Islet of Langerhans (tissue), 1 donor: ENCODE data around the gene PRKCZ.

Source experiments
- FAIRE-seq: peaks from one replicate; lab custom pipeline; 2011; peaks lifted over from hg19 to GRCh38; lab: Jason Lieb, UNC

The PRKCZ gene

GRCh38 chr1:2025491-2025981 lies 24.7 kb upstream of the PRKCZ start:
- FAIRE-seq = no peak

- no peak for FAIRE-seq
These were observed 22.1 kb upstream of the PRKCZ start for GRCh38 chr1:2027961-2028583.

GRCh38 chr1:2028870-2029560 lies 21.2 kb upstream of the PRKCZ start:
- FAIRE-seq = no peak

GRCh38 chr1:2029561-2029960 lies 20.6 kb upstream of the PRKCZ start:
- FAIRE-seq = no peak

- no peak for FAIRE-seq
These were observed 19.9 kb upstream of the PRKCZ start for GRCh38 chr1:2030076-2030871.

- FAIRE-seq = no peak
These were observed 18.4 kb upstream of the PRKCZ start for GRCh38 chr1:2031546-2032540.

- FAIRE-seq = no peak
These were observed 17.5 kb upstream of the PRKCZ start for GRCh38 chr1:2032737-2033136.

- FAIRE-seq = no peak
These were observed 17.0 kb upstream of the PRKCZ start for GRCh38 chr1:2033165-2033564.

GRCh38 chr1:2036287-2036686 lies 13.9 kb upstream of the PRKCZ start:
- no peak for FAIRE-seq

- FAIRE-seq = no peak
These were observed 12.8 kb upstream of the PRKCZ start for GRCh38 chr1:2037314-2037979.

- FAIRE-seq = no peak
These were observed 12.0 kb upstream of the PRKCZ start for GRCh38 chr1:2038229-2038628.

GRCh38 chr1:2039251-2039650 lies 11.0 kb upstream of the PRKCZ start:
- FAIRE-seq = no peak

GRCh38 chr1:2041305-2041704 lies 8.9 kb upstream of the PRKCZ start:
- no peak for FAIRE-seq

GRCh38 chr1:2041887-2042286 lies 8.3 kb upstream of the PRKCZ start:
- FAIRE-seq = no peak

- FAIRE-seq = no peak
These were observed 7.1 kb upstream of the PRKCZ start for GRCh38 chr1:2042830-2043773.

- no peak for FAIRE-seq
These were observed 6.3 kb upstream of the PRKCZ start for GRCh38 chr1:2043886-2044285.

- FAIRE-seq = no peak
These were observed 5.5 kb upstream of the PRKCZ start for GRCh38 chr1:2044510-2045319.

GRCh38 chr1:2045468-2046173 lies 4.6 kb upstream of the PRKCZ start:
- no peak for FAIRE-seq
